SK-N-MC (cell line): ENCODE results near the gene CRTC3.

Source experiments
- DNase-seq: peaks from one replicate; pipeline ENCODE4 v3.0.0-alpha.2; 2011; ENCODE audit warnings: low read depth, low spot score
- H3K27ac ChIP-seq: fragments of 200-600 bp; sonication (generic); 2 replicates; pipeline ENCODE4 v1.5.1; 2016; ENCODE audit warnings: mixed run types
- H3K36me3 ChIP-seq: fragments of 200-600 bp; sonication (generic); 2 replicates; pipeline ENCODE4 v1.6.1; 2017; ENCODE audit warnings: antibody characterized with exemption, low read length, mixed read lengths; ENCODE audit not compliant: insufficient read depth
- H3K4me3 ChIP-seq: fragments of 200-600 bp; sonication (generic); 2 replicates; pipeline ENCODE4 v1.5.1; 2016
- H3K9ac ChIP-seq: fragments of 200-600 bp; sonication (generic); 2 replicates; pipeline ENCODE4 v1.8.0; 2017; ENCODE audit warnings: mixed run types, mixed read lengths; ENCODE audit not compliant: insufficient read length
- H3K9me3 ChIP-seq: fragments of 200-600 bp; sonication (generic); 2 replicates; pipeline ENCODE4 v1.6.1; 2017; ENCODE audit warnings: low read depth, mild to moderate bottlenecking, antibody characterized with exemption, low read length, moderate library complexity, mixed read lengths
- EZH2 ChIP-seq: fragments of 200-600 bp; sonication (generic); IDR thresholded peaks from one replicate; pipeline ENCODE4 v1.6.1; 2017; ENCODE audit warnings: antibody characterized with exemption
- FOXP2 ChIP-seq: optimal IDR thresholded peaks from 2 replicates; pipeline ENCODE3; 2011; ENCODE audit warnings: mild to moderate bottlenecking, moderate library complexity; ENCODE audit not compliant: insufficient read depth; ENCODE audit errors: extremely low read length, control extremely low read depth
- POLR2AphosphoS5 ChIP-seq: IDR thresholded peaks from 2 replicates; pipeline ENCODE4 v1.6.1; 2012; ENCODE audit warnings: mild to moderate bottlenecking, low read depth, low read length, borderline replicate concordance

The CRTC3 gene

GRCh38 chr15:90529371-90530249 lies at the start of gene CRTC3:
Gene CRTC3, plus strand, starts transcription at chr15:90529923. Its CDS starts 149 bp downstream, at chr15:90530072.
- Histone ChIP-seq H3K27ac (no peak within 1 kb of the TSS), H3K9ac (peak within 1 kb of the TSS; percentile 81)
- DNase-seq: no peak

GRCh38 chr15:90481023-90481422 lies 48.7 kb upstream of the CRTC3 start:
- Histone ChIP-seq H3K9me3 (no peaks in the 10 kb centered on the region), H3K4me3 (no peak overlapping the region), H3K27ac (no peak overlapping the region), H3K36me3 (peaks cover 49% of the 10 kb centered on the region), H3K9ac (no peak overlapping the region)
- DNase-seq: no peak
- TF ChIP-seq POLR2AphosphoS5: no peak
- TF ChIP-seq FOXP2: no peak
- no peak for TF ChIP-seq EZH2

More at GRCh38 chr15:90529371-90530249, at the start of gene CRTC3:
- Histone ChIP-seq H3K9me3 (no peaks in the 10 kb centered on the region), H3K4me3 (peak within 1 kb of the TSS; percentile 96), H3K36me3 (no peaks in the 10 kb centered on the region)
- peak; percentile 54; the same call in 1 of the 2 replicates for TF ChIP-seq POLR2AphosphoS5
- no peak for TF ChIP-seq EZH2

- H3K36me3 ChIP-seq: peaks cover 48% of the 10 kb centered on the region
- H3K9ac ChIP-seq: no peak overlapping the region
- no peak overlapping the region for H3K27ac ChIP-seq
- no peak for TF ChIP-seq POLR2AphosphoS5
- no peak for TF ChIP-seq EZH2
- no peak for TF ChIP-seq FOXP2
- H3K4me3 ChIP-seq: no peak overlapping the region
- peak; percentile 12 for DNase-seq
- H3K9me3 ChIP-seq: no peaks in the 10 kb centered on the region
Observed at GRCh38 chr15:90482124-90483011, 47.4 kb upstream of the CRTC3 start.

GRCh38 chr15:90483012-90483307 lies 46.8 kb upstream of the CRTC3 start:
- peaks cover 49% of the 10 kb centered on the region for H3K36me3 ChIP-seq
- H3K9me3 ChIP-seq: no peaks in the 10 kb centered on the region
- no peak overlapping the region for H3K27ac ChIP-seq
- H3K9ac ChIP-seq: no peak overlapping the region
- no peak for TF ChIP-seq EZH2
- no peak for TF ChIP-seq POLR2AphosphoS5
- no peak for TF ChIP-seq FOXP2
- no peak overlapping the region for H3K4me3 ChIP-seq
- DNase-seq: no peak

- H3K9me3 ChIP-seq: no peaks in the 10 kb centered on the region
- DNase-seq: no peak
- peaks cover 53% of the 10 kb centered on the region for H3K36me3 ChIP-seq
- no peak overlapping the region for H3K27ac ChIP-seq
- H3K4me3 ChIP-seq: no peak overlapping the region
- TF ChIP-seq POLR2AphosphoS5 (no peak), EZH2 (no peak), FOXP2 (no peak)
- no peak overlapping the region for H3K9ac ChIP-seq
Observed at GRCh38 chr15:90483637-90484036, 46.1 kb upstream of the CRTC3 start.

GRCh38 chr15:90487186-90487585 lies 42.5 kb upstream of the CRTC3 start:
- DNase-seq: no peak
- Histone ChIP-seq H3K9ac (no peak overlapping the region), H3K27ac (no peak overlapping the region), H3K36me3 (peaks cover 62% of the 10 kb centered on the region), H3K4me3 (no peak overlapping the region), H3K9me3 (no peaks in the 10 kb centered on the region)
- no peak for TF ChIP-seq EZH2
- TF ChIP-seq POLR2AphosphoS5: no peak
- no peak for TF ChIP-seq FOXP2

- Histone ChIP-seq H3K27ac (no peak overlapping the region), H3K9ac (no peak overlapping the region), H3K36me3 (peaks cover 60% of the 10 kb centered on the region), H3K9me3 (no peaks in the 10 kb centered on the region), H3K4me3 (no peak overlapping the region)
- DNase-seq: no peak
- no peak for TF ChIP-seq FOXP2
Observed at GRCh38 chr15:90489514-90489913, 40.2 kb upstream of the CRTC3 start.

GRCh38 chr15:90489944-90490343 lies 39.8 kb upstream of the CRTC3 start:
- no peaks in the 10 kb centered on the region for H3K9me3 ChIP-seq
- no peak overlapping the region for H3K27ac ChIP-seq
- H3K9ac ChIP-seq: no peak overlapping the region
- TF ChIP-seq FOXP2 (no peak), POLR2AphosphoS5 (no peak), EZH2 (no peak)
- no peak for DNase-seq
- peaks cover 62% of the 10 kb centered on the region for H3K36me3 ChIP-seq
- H3K4me3 ChIP-seq: no peak overlapping the region
